Mucosa of stomach (tissue), 1 donor: ENCODE results near the gene RSRC1.
A peak's percentile ranks its signal among the peaks of the same experiment; 100 is the strongest.
"Not testable (repeated sequence)": the region's sequence is repeated elsewhere in the genome, so short reads cannot be mapped to it uniquely, and the experiment has no call there.

Source experiments
- H3K27me3 ChIP-seq: one replicate; pipeline ENCODE4 v1.7.0; 2013; ENCODE audit warnings: mild to moderate bottlenecking, low read length; ENCODE audit not compliant: control insufficient read depth, insufficient read depth
- H3K36me3 ChIP-seq: one replicate; pipeline ENCODE4 v1.7.0; 2013; ENCODE audit warnings: low read length; ENCODE audit not compliant: control insufficient read depth, insufficient read depth
- H3K4me1 ChIP-seq: one replicate; pipeline ENCODE4 v1.7.0; 2013; ENCODE audit warnings: mild to moderate bottlenecking, low read length; ENCODE audit not compliant: control insufficient read depth, insufficient read depth
- H3K4me3 ChIP-seq: one replicate; pipeline ENCODE4 v1.7.0; 2013; ENCODE audit warnings: low read length
- H3K9ac ChIP-seq: one replicate; pipeline ENCODE4 v1.7.0; 2013; ENCODE audit warnings: mild to moderate bottlenecking, low read length, moderate library complexity
- H3K9me3 ChIP-seq: one replicate; pipeline ENCODE4 v1.7.0; 2013; ENCODE audit warnings: mild to moderate bottlenecking, low read length, moderate library complexity; ENCODE audit not compliant: control insufficient read depth
- donor health status: Pancreatic carcinoma.

RSRC1 gene

GRCh38 chr3:158109804-158110657, at the start of gene RSRC1:
Gene RSRC1, plus strand, starts transcription at chr3:158110089. Its CDS starts 12,016 bp downstream, at chr3:158122105.
- H3K9ac ChIP-seq: peak within 1 kb of the TSS; percentile 91
- H3K9me3 ChIP-seq: no peaks in the 10 kb centered on the region
- peaks cover 45% of the 10 kb centered on the region for H3K27me3 ChIP-seq
- peak within 1 kb of the TSS; percentile 98 for H3K4me3 ChIP-seq
- H3K36me3 ChIP-seq: no peaks in the 10 kb centered on the region
- peaks cover 23% of the 10 kb centered on the region for H3K4me1 ChIP-seq

- H3K27me3 ChIP-seq, H3K4me1 ChIP-seq, H3K9ac ChIP-seq, H3K4me3 ChIP-seq, H3K9me3 ChIP-seq, H3K36me3 ChIP-seq: not testable (repeated sequence)
Measured at GRCh38 chr3:158065574-158065973, 44.3 kb upstream of the RSRC1 start.

GRCh38 chr3:158072790-158073189, 37.1 kb upstream of the RSRC1 start:
- H3K4me1 ChIP-seq: no peaks in the 10 kb centered on the region
- H3K36me3 ChIP-seq: no peaks in the 10 kb centered on the region
- no peaks in the 10 kb centered on the region for H3K9me3 ChIP-seq
- no peaks in the 10 kb centered on the region for H3K27me3 ChIP-seq
- H3K9ac ChIP-seq: no peak overlapping the region
- H3K4me3 ChIP-seq: no peak overlapping the region

- H3K36me3 ChIP-seq: no peaks in the 10 kb centered on the region
- no peaks in the 10 kb centered on the region for H3K9me3 ChIP-seq
- H3K4me3 ChIP-seq: no peak overlapping the region
- H3K27me3 ChIP-seq: no peaks in the 10 kb centered on the region
- H3K4me1 ChIP-seq: no peaks in the 10 kb centered on the region
- H3K9ac ChIP-seq: no peak overlapping the region
Measured at GRCh38 chr3:158074591-158074990, 35.3 kb upstream of the RSRC1 start.

- Histone ChIP-seq H3K36me3 (no peaks in the 10 kb centered on the region), H3K27me3 (peaks cover 2% of the 10 kb centered on the region), H3K4me3 (no peak overlapping the region), H3K4me1 (no peaks in the 10 kb centered on the region), H3K9me3 (no peaks in the 10 kb centered on the region), H3K9ac (no peak overlapping the region)
Measured at GRCh38 chr3:158079599-158079998, 30.3 kb upstream of the RSRC1 start.

- peaks cover 13% of the 10 kb centered on the region for H3K27me3 ChIP-seq
- no peaks in the 10 kb centered on the region for H3K9me3 ChIP-seq
- H3K4me3 ChIP-seq: no peak overlapping the region
- no peaks in the 10 kb centered on the region for H3K4me1 ChIP-seq
- H3K9ac ChIP-seq: no peak overlapping the region
- H3K36me3 ChIP-seq: no peaks in the 10 kb centered on the region
Measured at GRCh38 chr3:158084651-158085050, 25.2 kb upstream of the RSRC1 start.

GRCh38 chr3:158085358-158085757, 24.5 kb upstream of the RSRC1 start:
- Histone ChIP-seq H3K9me3 (no peaks in the 10 kb centered on the region), H3K27me3 (peaks cover 13% of the 10 kb centered on the region), H3K4me3 (no peak overlapping the region), H3K4me1 (no peaks in the 10 kb centered on the region), H3K9ac (no peak overlapping the region), H3K36me3 (no peaks in the 10 kb centered on the region)

GRCh38 chr3:158085931-158086330, 24.0 kb upstream of the RSRC1 start:
- no peaks in the 10 kb centered on the region for H3K36me3 ChIP-seq
- no peaks in the 10 kb centered on the region for H3K4me1 ChIP-seq
- H3K9me3 ChIP-seq: no peaks in the 10 kb centered on the region
- peaks cover 13% of the 10 kb centered on the region for H3K27me3 ChIP-seq
- H3K9ac ChIP-seq: no peak overlapping the region
- no peak overlapping the region for H3K4me3 ChIP-seq

- Histone ChIP-seq H3K4me1 (no peaks in the 10 kb centered on the region), H3K36me3 (no peaks in the 10 kb centered on the region), H3K27me3 (peaks cover 13% of the 10 kb centered on the region)
Measured at GRCh38 chr3:158086361-158086760, 23.5 kb upstream of the RSRC1 start.

GRCh38 chr3:158086776-158087175, 23.1 kb upstream of the RSRC1 start:
- no peaks in the 10 kb centered on the region for H3K4me1 ChIP-seq
- no peak overlapping the region for H3K9ac ChIP-seq
- H3K27me3 ChIP-seq: peaks cover 16% of the 10 kb centered on the region

More at GRCh38 chr3:158086361-158086760, 23.5 kb upstream of the RSRC1 start:
- no peak overlapping the region for H3K4me3 ChIP-seq
- H3K9ac ChIP-seq: no peak overlapping the region
- no peaks in the 10 kb centered on the region for H3K9me3 ChIP-seq

GRCh38 chr3:158091531-158091930, 18.4 kb upstream of the RSRC1 start:
- no peaks in the 10 kb centered on the region for H3K36me3 ChIP-seq
- H3K27me3 ChIP-seq: peaks cover 54% of the 10 kb centered on the region
- H3K4me3 ChIP-seq: no peak overlapping the region
- H3K4me1 ChIP-seq: no peaks in the 10 kb centered on the region
- no peak overlapping the region for H3K9ac ChIP-seq
- H3K9me3 ChIP-seq: no peaks in the 10 kb centered on the region

More at GRCh38 chr3:158086776-158087175, 23.1 kb upstream of the RSRC1 start:
- no peaks in the 10 kb centered on the region for H3K36me3 ChIP-seq
- H3K9me3 ChIP-seq: no peaks in the 10 kb centered on the region
- no peak overlapping the region for H3K4me3 ChIP-seq

GRCh38 chr3:158093526-158093925, 16.4 kb upstream of the RSRC1 start:
- Histone ChIP-seq H3K4me1 (peaks cover 5% of the 10 kb centered on the region), H3K36me3 (no peaks in the 10 kb centered on the region), H3K9ac (no peak overlapping the region), H3K27me3 (peaks cover 69% of the 10 kb centered on the region), H3K4me3 (no peak overlapping the region), H3K9me3 (no peaks in the 10 kb centered on the region)
